Measurements from ENCODE around the gene PIK3CA. TPM values are rescaled to one million over a fixed set of nuclear protein-coding genes. Genes with fewer than 3 reads are reported as not detected.
"Not testable (repeated sequence)": the region's sequence is repeated elsewhere in the genome, so short reads cannot be mapped to it uniquely, and the experiment has no call there.

The PIK3CA gene
- total RNA-seq, 1 donor from 2014 or later: 30.6 TPM

- Histone ChIP-seq H3K4me1 (peaks cover 4% of the 10 kb centered on the region), H3K27me3 (no peaks in the 10 kb centered on the region), H3K9me3 (no peaks in the 10 kb centered on the region), H3K36me3 (no peaks in the 10 kb centered on the region), H3K4me3 (no peak overlapping the region), H3K27ac (no peak overlapping the region)
- ATAC-seq (no peak), DNase-seq (no peak)
- intact Hi-C loops (cut with DNase I): no loop called here
- no peak for TF ChIP-seq CTCF (IDR thresholded peaks at IDR 0.05)
These were observed 108.7 kb downstream of the PIK3CA start for GRCh38 chr3:179256813-179257212.

DNA sequence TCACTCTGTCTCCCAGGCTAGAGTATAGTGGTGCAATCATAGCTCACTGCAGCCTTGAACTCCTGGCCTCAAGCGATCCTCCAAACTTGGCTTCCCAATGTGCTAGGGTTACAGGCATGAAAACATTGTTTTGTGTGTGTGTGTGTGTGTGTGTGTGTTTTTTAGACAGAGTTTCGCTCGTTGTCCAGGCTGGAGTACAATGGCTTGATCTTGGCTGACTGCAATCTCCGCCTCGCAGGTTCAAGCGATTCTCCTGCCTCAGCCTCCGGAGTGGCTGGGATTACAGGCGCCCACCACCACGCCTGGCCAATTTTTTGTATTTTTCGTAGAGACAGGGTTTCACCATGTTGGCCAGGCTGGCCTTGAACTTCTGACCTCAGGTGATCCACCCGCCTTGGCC lies 109.6 kb downstream of the PIK3CA start:
- DNase-seq; H3K27me3 ChIP-seq; H3K36me3 ChIP-seq; H3K4me1 ChIP-seq; H3K4me3 ChIP-seq; H3K9me3 ChIP-seq; intact Hi-C loops (cut with DNase I); H3K27ac ChIP-seq; ATAC-seq: not testable (repeated sequence)

GRCh38 chr3:179258820-179259219 lies 110.7 kb downstream of the PIK3CA start:
- no peaks in the 10 kb centered on the region for H3K36me3 ChIP-seq
- ATAC-seq: no peak

GRCh38 chr3:179259959-179260756 lies 112.0 kb downstream of the PIK3CA start:
- intact Hi-C loops (cut with DNase I); H3K36me3 ChIP-seq; DNase-seq; H3K4me3 ChIP-seq; H3K27me3 ChIP-seq; H3K4me1 ChIP-seq; H3K9me3 ChIP-seq; H3K27ac ChIP-seq; ATAC-seq: not testable (repeated sequence)

More at GRCh38 chr3:179258820-179259219, 110.7 kb downstream of the PIK3CA start:
- intact Hi-C loops (cut with DNase I): no loop called here
- no peak for DNase-seq
- H3K27ac ChIP-seq: no peak overlapping the region
- no peaks in the 10 kb centered on the region for H3K27me3 ChIP-seq
- peaks cover 6% of the 10 kb centered on the region for H3K4me1 ChIP-seq
- no peak overlapping the region for H3K4me3 ChIP-seq
- H3K9me3 ChIP-seq: no peaks in the 10 kb centered on the region
- TF ChIP-seq CTCF (IDR thresholded peaks at IDR 0.05): no peak

GRCh38 chr3:179260949-179261765 lies 113.0 kb downstream of the PIK3CA start:
- Histone ChIP-seq H3K9me3 (no peaks in the 10 kb centered on the region), H3K36me3 (no peaks in the 10 kb centered on the region), H3K4me1 (peaks cover 6% of the 10 kb centered on the region), H3K4me3 (peak overlapping the region; percentile 69), H3K27ac (peak overlapping the region; percentile 73), H3K27me3 (no peaks in the 10 kb centered on the region)
- no peak for TF ChIP-seq CTCF (IDR thresholded peaks at IDR 0.05)
- intact Hi-C loops (cut with DNase I): no loop called here
- peak; percentile 91 for DNase-seq
- peak; percentile 99 for ATAC-seq

DNA sequence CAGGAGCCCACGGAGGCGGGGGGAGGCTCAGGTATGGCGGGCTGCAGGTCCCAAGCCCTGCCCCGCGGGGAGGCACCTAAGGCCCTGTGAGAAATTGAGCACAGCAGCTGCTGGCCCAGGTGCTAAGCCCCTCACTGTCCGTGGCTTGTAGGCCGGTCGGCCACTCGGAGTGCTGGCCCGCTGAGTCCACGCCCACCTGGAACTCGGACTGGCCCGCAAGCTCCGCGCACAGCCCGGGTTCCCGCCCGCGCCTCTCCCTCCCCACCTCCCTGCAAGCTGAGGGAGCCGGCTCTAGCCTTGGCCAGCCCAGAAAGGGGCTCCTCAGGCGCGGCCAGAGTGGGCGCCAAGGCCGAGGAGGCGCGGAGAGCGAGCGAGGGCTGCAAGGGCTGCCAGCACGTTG lies 115.0 kb downstream of the PIK3CA start:
- ATAC-seq: no peak
- TF ChIP-seq CTCF (IDR thresholded peaks at IDR 0.05): no peak
- H3K27ac ChIP-seq: no peak overlapping the region
- no peaks in the 10 kb centered on the region for H3K36me3 ChIP-seq
- H3K4me1 ChIP-seq: peaks cover 6% of the 10 kb centered on the region
- H3K9me3 ChIP-seq: no peaks in the 10 kb centered on the region
- no peak for DNase-seq
- H3K4me3 ChIP-seq: no peak overlapping the region
- intact Hi-C loops (cut with DNase I): no loop called here
- no peaks in the 10 kb centered on the region for H3K27me3 ChIP-seq
